Neural cell (in vitro differentiated cells): ENCODE measurements around the gene PHACTR3. TPM values are rescaled to one million over a fixed set of nuclear protein-coding genes. Genes with fewer than 3 reads are reported as not detected.

Experiments used
- H2AFZ ChIP-seq: fragments of 200-600, 300-800 bp; sonication (generic), shearing (Covaris generic); 2 replicates; pipeline ENCODE4 v1.6.0; 2014; ENCODE audit warnings: low read depth, mild to moderate bottlenecking, antibody characterized with exemption, low read length, moderate library complexity
- H3F3A ChIP-seq: fragments of 200-600 bp; shearing (Covaris generic); 2 replicates; pipeline ENCODE4 v1.6.1; 2016; ENCODE audit warnings: mild to moderate bottlenecking, moderate library complexity, mixed read lengths, antibody characterized with exemption, low read length; ENCODE audit not compliant: insufficient read depth, poor library complexity, severe bottlenecking
- H3K27ac ChIP-seq: fragments of 200-600, 300-800 bp; sonication (generic), shearing (Covaris generic); 2 replicates; pipeline ENCODE4 v1.5.1; 2014; ENCODE audit warnings: mild to moderate bottlenecking, low read length, moderate library complexity
- H3K27me3 ChIP-seq: fragments of 300-800, 200-600 bp; sonication (generic), shearing (Covaris generic); 2 replicates; pipeline ENCODE4 v1.6.0; 2014; ENCODE audit warnings: mild to moderate bottlenecking, low read depth, low read length, moderate library complexity; ENCODE audit not compliant: insufficient read depth
- H3K36me3 ChIP-seq: fragments of 300-800, 200-600 bp; sonication (generic), shearing (Covaris generic); 2 replicates; pipeline ENCODE4 v1.5.1; 2014; ENCODE audit warnings: mild to moderate bottlenecking, antibody characterized with exemption, low read length, moderate library complexity; ENCODE audit not compliant: insufficient read depth
- H3K4me2 ChIP-seq: fragments of 300-800, 200-600 bp; sonication (generic), shearing (Covaris generic); 2 replicates; pipeline ENCODE4 v1.6.0; 2014; ENCODE audit warnings: mild to moderate bottlenecking, low read length
- H3K4me3 ChIP-seq: fragments of 300-800, 200-600 bp; sonication (generic), shearing (Covaris generic); 2 replicates; pipeline ENCODE4 v1.5.1; 2014; ENCODE audit warnings: mild to moderate bottlenecking, low read length, moderate library complexity
- H3K79me2 ChIP-seq: fragments of 200-600 bp; shearing (Covaris generic); replicated peaks from 2 replicates; pipeline ENCODE4 v1.6.0; 2014; ENCODE audit warnings: mild to moderate bottlenecking, low read length, moderate library complexity; ENCODE audit not compliant: insufficient read depth
- H3K9ac ChIP-seq: fragments of 300-800, 200-600 bp; sonication (generic), shearing (Covaris generic); 2 replicates; pipeline ENCODE4 v1.6.1; 2016; ENCODE audit warnings: mild to moderate bottlenecking, low read length, mixed read lengths
- H3K9me2 ChIP-seq: fragments of 200-600 bp; shearing (Covaris generic); 2 replicates; pipeline ENCODE4 v1.6.1; 2016; ENCODE audit warnings: mild to moderate bottlenecking, low read length, mixed read lengths; ENCODE audit not compliant: insufficient read depth
- H3K9me3 ChIP-seq: fragments of 200-600, 300-800 bp; sonication (generic), shearing (Covaris generic); 2 replicates; pipeline ENCODE4 v1.6.1; 2016; ENCODE audit warnings: mild to moderate bottlenecking, mixed run types, low read length, moderate library complexity, mixed read lengths
- H4K20me1 ChIP-seq: fragments of 200-600 bp; shearing (Covaris generic); 2 replicates; pipeline ENCODE4 v1.6.1; 2016; ENCODE audit warnings: mild to moderate bottlenecking, mixed run types; ENCODE audit not compliant: insufficient read depth
- EP300 ChIP-seq: fragments of 450-650 bp; conservative IDR thresholded peaks from 2 replicates; pipeline ENCODE4 v1.6.1; 2014; ENCODE audit warnings: antibody characterized with exemption, mild to moderate bottlenecking, moderate library complexity; ENCODE audit not compliant: poor library complexity, severe bottlenecking
- EZH2 ChIP-seq: fragments of 200-600, 300-800 bp; shearing (Covaris generic), sonication (generic); IDR thresholded peaks from 2 replicates; pipeline ENCODE4 v1.6.1; 2014; ENCODE audit warnings: antibody characterized with exemption, low read length, borderline replicate concordance, mild to moderate bottlenecking; ENCODE audit not compliant: insufficient read depth, poor library complexity, severe bottlenecking
- MXI1 ChIP-seq: fragments of 450-650 bp; conservative IDR thresholded peaks from 2 replicates; pipeline ENCODE4 v1.6.1; 2014; ENCODE audit warnings: antibody characterized with exemption, mild to moderate bottlenecking; ENCODE audit not compliant: poor library complexity, severe bottlenecking
- POLR2AphosphoS5 ChIP-seq: IDR thresholded peaks from 2 replicates; pipeline ENCODE4 v1.6.1; 2012
- RAD21 ChIP-seq: fragments of 450-650 bp; conservative IDR thresholded peaks from 2 replicates; pipeline ENCODE4 v1.6.1; 2014; ENCODE audit warnings: antibody characterized with exemption, mild to moderate bottlenecking, moderate library complexity
- SMC3 ChIP-seq: fragments of 450-650 bp; conservative IDR thresholded peaks from 2 replicates; pipeline ENCODE4 v1.6.1; 2014; ENCODE audit warnings: antibody characterized with exemption, mild to moderate bottlenecking, moderate library complexity; ENCODE audit not compliant: poor library complexity
- TAF1 ChIP-seq: IDR thresholded peaks from 2 replicates; pipeline ENCODE4 v1.6.1; 2012; ENCODE audit warnings: low read depth
- polyA plus RNA-seq: library from polyadenylated mRNA; depleted of rRNA; stranded (reverse); fragments of >200 nt; gene quantifications from 2 replicates; pipeline ENCODE4 v1.2.3, GENCODE V29; 2014
- TF ChIP-seq, protein P1 (sequence below): IDR thresholded peaks from 2 replicates; pipeline ENCODE4 v1.6.1; 2012; ENCODE audit warnings: borderline replicate concordance
- TF ChIP-seq, protein P2 (sequence below): fragments of 450-650 bp; IDR thresholded peaks from 2 replicates; pipeline ENCODE4 v1.5.1; 2014; ENCODE audit warnings: antibody characterized with exemption, mild to moderate bottlenecking, moderate library complexity; ENCODE audit not compliant: poor library complexity, severe bottlenecking

The PHACTR3 gene
- polyA plus RNA-seq, 1 donor from 2014 or later = 1.3 TPM

DNA sequence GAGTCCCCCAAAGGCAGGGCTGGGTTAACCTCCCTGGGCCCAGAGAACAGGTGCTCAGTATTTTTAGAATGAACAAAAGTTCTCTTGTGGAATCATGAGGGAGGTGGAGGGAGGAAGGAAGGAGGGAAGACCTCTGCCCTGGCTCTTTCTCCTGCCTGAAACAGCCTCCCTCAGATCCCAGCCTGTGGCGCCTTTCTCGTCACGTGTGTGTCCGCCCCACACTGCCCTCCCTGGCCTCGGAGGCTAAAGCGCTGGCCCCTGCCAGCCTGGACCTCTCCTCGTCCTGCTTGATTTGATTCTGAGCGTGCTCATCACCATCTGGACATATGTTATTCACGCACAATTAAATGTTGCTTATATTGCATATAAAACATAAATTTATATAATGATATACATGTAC is 40.9 kb downstream of the PHACTR3 start:
- no peaks in the 10 kb centered on the region for H3K36me3 ChIP-seq
- H3K9ac ChIP-seq = no peak overlapping the region
- no peak overlapping the region for H3K4me3 ChIP-seq
- H3K9me3 ChIP-seq = peaks cover 3% of the 10 kb centered on the region
- H3K79me2 ChIP-seq = no peaks in the 10 kb centered on the region
- no peaks in the 10 kb centered on the region for H4K20me1 ChIP-seq
- no peaks in the 10 kb centered on the region for H3K27me3 ChIP-seq
- no peaks in the 10 kb centered on the region for H3F3A ChIP-seq
- H2AFZ ChIP-seq = no peak overlapping the region
- no peak overlapping the region for H3K4me2 ChIP-seq
- TF ChIP-seq SMC3 = no peak
- TF ChIP-seq, protein P1, sequence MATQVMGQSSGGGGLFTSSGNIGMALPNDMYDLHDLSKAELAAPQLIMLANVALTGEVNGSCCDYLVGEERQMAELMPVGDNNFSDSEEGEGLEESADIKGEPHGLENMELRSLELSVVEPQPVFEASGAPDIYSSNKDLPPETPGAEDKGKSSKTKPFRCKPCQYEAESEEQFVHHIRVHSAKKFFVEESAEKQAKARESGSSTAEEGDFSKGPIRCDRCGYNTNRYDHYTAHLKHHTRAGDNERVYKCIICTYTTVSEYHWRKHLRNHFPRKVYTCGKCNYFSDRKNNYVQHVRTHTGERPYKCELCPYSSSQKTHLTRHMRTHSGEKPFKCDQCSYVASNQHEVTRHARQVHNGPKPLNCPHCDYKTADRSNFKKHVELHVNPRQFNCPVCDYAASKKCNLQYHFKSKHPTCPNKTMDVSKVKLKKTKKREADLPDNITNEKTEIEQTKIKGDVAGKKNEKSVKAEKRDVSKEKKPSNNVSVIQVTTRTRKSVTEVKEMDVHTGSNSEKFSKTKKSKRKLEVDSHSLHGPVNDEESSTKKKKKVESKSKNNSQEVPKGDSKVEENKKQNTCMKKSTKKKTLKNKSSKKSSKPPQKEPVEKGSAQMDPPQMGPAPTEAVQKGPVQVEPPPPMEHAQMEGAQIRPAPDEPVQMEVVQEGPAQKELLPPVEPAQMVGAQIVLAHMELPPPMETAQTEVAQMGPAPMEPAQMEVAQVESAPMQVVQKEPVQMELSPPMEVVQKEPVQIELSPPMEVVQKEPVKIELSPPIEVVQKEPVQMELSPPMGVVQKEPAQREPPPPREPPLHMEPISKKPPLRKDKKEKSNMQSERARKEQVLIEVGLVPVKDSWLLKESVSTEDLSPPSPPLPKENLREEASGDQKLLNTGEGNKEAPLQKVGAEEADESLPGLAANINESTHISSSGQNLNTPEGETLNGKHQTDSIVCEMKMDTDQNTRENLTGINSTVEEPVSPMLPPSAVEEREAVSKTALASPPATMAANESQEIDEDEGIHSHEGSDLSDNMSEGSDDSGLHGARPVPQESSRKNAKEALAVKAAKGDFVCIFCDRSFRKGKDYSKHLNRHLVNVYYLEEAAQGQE = no peak
- no peak for TF ChIP-seq RAD21
- no peak for TF ChIP-seq TAF1
- TF ChIP-seq EP300 = no peak
- TF ChIP-seq POLR2AphosphoS5 = no peak
- no peak for TF ChIP-seq EZH2
- TF ChIP-seq MXI1 = no peak
- TF ChIP-seq, protein P2, sequence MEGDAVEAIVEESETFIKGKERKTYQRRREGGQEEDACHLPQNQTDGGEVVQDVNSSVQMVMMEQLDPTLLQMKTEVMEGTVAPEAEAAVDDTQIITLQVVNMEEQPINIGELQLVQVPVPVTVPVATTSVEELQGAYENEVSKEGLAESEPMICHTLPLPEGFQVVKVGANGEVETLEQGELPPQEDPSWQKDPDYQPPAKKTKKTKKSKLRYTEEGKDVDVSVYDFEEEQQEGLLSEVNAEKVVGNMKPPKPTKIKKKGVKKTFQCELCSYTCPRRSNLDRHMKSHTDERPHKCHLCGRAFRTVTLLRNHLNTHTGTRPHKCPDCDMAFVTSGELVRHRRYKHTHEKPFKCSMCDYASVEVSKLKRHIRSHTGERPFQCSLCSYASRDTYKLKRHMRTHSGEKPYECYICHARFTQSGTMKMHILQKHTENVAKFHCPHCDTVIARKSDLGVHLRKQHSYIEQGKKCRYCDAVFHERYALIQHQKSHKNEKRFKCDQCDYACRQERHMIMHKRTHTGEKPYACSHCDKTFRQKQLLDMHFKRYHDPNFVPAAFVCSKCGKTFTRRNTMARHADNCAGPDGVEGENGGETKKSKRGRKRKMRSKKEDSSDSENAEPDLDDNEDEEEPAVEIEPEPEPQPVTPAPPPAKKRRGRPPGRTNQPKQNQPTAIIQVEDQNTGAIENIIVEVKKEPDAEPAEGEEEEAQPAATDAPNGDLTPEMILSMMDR = no peak
- H3K9me2 ChIP-seq = no peaks in the 10 kb centered on the region
- no peak overlapping the region for H3K27ac ChIP-seq

- peaks cover 3% of the 10 kb centered on the region for H3K9me3 ChIP-seq
- H3K79me2 ChIP-seq = no peaks in the 10 kb centered on the region
- no peak overlapping the region for H3K4me3 ChIP-seq
- H4K20me1 ChIP-seq = no peaks in the 10 kb centered on the region
- H3K36me3 ChIP-seq = no peaks in the 10 kb centered on the region
- H2AFZ ChIP-seq = no peak overlapping the region
- H3K9ac ChIP-seq = no peak overlapping the region
- TF ChIP-seq, protein P1 = no peak
- TF ChIP-seq EP300 = no peak
- TF ChIP-seq, protein P2 = no peak
- TF ChIP-seq POLR2AphosphoS5 = no peak
- TF ChIP-seq TAF1 = no peak
- TF ChIP-seq SMC3 = no peak
- TF ChIP-seq MXI1 = no peak
- no peaks in the 10 kb centered on the region for H3K27me3 ChIP-seq
- no peak overlapping the region for H3K27ac ChIP-seq
- no peaks in the 10 kb centered on the region for H3K9me2 ChIP-seq
- H3F3A ChIP-seq = no peaks in the 10 kb centered on the region
- H3K4me2 ChIP-seq = no peak overlapping the region
Observed at GRCh38 chr20:59645761-59646171, 41.4 kb downstream of the PHACTR3 start.
